ENCODE results near the gene ABCC8.
A peak's percentile ranks its signal among the peaks of the same experiment; 100 is the strongest.

The ABCC8 gene

DNA sequence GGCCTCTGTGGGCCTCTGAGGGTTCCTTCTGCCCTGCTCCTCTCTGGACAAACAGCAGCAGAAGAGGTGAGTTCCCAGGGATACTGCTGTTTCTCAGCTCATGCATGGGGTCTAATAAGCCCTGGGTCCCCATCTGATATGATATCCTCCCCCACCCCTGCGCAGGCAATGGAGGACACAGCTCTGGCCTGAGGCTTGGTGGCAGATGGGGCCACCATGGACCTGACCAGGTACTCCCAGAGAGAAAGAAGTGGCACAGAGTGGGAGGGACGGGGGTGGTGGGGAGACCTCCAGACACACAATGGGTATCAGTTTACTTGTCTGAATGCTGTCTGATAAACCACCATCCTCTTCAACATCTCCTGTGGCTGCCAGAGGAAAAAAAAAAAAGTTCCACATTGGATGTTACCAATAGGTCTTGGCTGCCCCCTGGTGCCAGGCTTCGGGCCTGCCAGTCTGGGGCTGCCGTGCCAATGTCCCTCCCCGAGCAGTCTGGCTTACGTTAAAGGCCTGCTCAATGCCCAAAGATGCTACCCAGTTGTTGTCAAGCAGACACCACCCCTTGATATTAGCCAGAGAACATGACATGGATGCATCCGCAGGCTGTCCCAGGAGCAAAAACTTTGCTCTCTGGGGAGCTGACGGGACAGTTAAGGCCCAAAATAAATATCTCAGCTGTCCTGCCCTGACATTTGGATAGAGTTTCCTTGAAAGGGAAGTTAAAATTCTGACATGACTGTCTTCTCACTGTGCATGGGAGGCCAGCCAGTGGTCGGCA lies 27.9 kb upstream of the ABCC8 start:
- DNase-seq = peak; percentile 87

DNA sequence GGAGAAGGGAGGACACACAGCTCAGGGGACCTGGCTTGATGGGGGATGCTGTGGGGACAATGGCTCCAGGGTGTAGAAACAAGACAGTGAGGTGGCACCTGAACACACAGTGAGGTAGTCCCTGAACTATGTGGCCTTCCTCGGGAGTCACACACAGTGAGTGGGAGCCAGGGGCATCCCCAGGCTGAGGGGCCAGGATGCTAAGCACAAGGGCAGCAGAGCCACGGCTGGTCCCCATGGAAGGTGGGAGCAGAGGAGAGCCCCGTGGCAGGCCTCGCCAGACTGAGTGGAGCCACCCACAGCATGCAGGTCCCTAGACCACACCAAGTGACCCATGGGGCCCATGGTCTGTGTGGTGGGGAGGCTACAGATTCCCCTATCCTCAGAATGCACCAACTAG lies 26.0 kb upstream of the ABCC8 start:
- DNase-seq = no peak

DNA sequence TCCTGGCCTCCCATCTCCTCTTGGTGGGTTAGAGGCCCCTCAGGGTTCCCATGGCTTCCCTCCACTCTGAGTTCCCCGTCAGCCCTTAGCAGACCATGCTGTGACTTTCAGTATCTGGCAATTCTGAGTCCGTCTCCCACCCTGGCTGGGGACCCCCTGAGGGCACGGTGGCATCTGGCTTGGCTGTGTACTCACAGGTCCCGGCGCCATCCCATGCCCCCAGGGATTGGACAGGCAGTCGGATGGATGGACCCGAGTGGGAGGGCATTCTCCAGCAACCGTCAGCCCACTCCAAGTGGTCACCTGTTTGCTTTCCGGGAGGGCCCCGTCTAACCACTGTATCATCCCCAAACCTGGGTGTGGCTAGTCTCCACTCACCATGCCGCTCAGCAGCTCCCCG lies 24.0 kb upstream of the ABCC8 start:
- no peak for DNase-seq

DNA sequence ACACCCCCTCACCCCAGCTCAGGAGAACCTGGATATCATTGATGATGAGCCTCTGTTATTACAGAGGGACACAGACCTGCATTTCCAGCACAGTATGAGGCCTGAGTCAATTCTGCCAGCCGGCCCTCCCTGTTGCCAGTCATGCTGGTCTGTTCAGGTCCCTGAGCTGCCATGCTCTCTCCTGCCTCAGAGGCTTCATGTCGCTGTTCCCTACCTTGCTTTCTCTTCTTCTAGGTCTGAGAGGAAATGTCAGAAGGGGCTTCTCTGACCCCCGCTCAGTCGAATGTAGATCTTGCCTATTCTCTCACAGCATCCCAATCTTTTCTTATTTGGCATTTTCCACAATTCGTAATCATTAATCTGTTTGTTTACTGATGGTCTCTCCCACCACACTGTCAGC lies 21.8 kb upstream of the ABCC8 start:
- no peak for DNase-seq

DNA sequence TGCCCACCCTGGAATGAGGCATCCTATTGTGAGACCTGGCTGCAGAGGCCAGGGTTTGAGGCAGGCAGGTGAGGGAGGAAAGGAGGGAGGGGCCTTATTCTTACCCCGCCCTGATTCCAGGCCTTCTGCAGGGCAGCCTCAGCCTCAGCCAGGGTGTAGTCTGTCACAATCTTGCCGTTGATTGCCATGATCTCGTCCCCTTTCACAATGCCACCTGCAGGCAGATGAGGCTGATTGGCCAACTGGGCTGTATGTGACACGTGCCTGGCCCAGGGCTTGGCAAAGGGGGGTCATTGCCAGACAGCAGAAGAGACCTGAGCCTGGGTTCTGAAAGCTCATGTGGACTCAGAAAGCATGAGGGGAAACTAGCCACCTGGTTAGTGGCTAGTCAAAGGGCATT lies 21.4 kb upstream of the ABCC8 start:
- DNase-seq = no peak

DNA sequence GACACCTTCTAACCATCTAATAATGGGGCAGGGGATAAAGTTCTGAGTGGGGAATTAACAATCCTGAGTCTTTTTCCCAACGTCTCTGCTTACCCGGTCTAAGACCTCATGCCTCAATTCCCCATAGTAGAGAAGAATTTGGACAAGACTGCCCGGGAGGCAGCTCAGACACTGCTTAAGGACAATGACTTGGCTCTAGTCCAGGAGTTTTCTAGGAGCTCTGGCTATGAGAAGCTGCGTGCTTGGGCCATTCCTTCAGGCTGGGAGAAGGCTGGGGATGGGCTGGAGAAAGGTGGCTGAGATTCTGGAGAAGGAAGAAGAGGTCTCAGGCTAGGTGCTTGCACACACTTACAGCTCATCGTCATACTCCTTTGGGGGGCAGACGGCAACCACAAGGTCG lies 19.8 kb upstream of the ABCC8 start:
- DNase-seq = no peak

DNA sequence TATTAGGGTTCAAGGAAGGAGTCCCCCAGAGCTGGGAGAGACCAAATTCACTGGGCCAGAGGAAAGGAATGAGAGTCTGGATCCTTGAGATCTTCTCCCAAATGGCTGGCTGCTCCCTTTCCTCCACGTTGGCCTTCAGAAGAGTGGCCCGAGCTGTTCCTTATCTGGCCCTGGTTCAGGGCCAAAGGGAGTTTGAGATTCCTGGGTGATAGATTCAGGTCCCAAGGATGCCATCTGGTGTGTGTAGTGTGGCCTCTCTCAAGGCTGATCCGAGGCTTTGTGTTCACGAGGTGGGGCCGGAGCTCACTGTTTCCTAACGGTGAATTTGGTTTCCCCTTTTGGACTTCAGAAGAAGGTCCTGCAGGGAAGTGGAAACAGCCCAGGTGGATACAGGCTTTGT lies 17.4 kb upstream of the ABCC8 start:
- DNase-seq = no peak

DNA sequence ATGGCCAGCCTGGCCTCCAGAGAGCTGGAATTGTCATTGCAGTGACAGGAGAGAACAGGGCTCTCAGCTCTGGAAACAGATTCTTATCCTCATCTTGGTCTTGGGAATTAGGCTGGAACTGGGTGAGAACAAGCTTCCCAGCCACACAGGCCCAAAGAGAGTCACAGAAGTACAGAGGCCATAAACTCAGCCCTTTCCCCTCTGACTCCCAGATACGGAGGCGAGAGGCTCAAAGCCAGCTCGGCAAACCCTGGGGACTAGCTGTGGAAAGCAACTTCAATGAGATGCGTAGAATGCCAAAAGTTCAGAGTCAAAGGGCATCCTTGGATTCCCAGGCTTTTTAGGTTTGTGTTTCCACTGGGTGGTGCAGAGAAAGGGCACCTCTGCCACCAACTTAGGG lies 14.3 kb upstream of the ABCC8 start:
- DNase-seq = no peak

DNA sequence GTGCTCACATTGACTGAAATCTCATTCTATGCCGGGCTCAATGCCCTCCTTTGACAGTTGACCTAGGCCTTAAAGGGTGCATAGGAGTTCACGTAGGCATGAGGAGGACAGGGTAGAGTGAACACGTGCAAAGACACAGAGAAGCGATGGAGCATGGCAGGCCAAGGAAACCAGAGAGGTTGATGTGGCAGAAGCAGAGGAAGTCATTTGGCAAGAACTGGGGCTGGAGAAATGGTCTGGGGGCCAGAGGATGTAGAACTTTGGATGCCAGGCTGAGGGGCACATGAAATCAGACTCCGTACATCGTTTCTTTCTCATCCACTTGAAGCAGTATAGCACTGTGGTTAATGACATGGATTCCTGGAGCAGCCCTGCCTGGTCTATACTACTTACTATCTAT lies 13.6 kb upstream of the ABCC8 start:
- no peak for DNase-seq

DNA sequence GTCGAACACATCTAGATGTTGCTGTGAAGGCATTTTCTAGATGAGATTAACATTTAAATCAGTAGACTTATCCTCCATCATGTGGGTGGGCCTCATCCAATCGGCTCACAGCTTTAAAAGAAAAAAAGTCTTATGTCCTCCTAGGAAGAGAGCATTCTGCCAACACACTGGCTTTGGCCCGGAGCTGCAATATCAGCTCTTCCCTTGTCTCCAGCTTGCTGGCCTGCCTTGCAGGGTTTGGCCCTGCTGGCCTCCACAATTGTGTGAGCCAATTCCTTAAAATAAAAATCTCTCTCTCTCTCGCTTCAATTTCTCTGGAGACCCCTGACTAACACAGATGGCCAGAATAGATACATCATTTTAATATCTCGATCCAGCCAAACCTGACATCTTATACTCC lies 13.1 kb upstream of the ABCC8 start:
- DNase-seq = no peak

DNA sequence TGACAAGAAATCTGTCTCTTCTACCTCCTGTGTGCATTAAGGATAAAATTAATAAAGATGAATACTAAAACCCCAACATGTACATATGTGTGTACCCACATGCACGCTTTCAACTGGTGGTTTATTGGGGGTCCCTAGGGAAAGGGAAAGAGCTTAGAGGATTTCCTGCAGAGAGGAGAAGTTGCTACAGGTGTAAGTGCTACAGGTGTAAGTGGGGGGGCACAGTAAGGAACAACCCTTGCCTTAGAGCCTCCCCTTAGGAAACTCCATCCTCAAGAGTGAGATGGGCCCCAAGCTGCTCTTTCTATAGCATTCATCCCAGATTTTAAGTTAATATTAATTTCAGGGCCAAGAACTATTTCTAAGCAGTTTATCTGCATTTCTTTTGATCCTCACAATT lies 11.9 kb upstream of the ABCC8 start:
- no peak for DNase-seq

DNA sequence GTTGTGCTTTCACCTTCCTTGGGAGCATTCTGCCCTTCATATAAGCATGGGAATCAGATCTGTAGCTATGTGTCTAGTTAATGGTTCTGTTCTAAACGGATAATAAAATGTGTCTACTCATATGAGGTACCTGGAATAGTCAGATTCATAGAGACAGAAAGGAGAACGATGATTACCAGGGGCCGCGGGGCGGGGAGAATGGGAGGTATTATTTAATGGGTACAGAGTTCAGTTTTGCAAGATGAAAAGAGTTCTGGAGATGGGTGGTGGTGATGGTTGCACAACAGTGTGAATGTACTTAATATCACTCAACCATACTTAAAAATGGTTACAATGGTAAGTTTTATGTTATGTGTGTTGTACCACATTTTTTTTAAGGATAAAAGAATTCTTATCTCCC lies 10.0 kb upstream of the ABCC8 start:
- no peak for DNase-seq

DNA sequence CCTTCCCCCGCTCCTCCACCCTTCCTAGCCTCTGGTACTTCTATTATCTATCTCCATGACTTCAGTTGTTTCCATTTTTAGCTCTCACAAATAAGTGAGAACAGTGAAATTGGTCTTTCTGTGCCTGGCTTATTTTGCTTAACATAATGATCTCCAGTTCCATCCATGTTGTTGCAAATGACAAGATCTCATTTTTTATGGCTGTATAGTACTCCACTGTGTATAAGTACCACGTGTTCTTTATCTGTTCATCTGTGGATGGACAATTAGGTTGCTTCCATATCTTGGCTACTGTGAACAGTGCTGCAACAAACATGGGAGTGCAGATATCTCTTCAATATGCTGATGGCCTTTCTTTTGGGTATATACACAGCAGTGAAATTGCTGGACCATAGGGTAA lies 6.9 kb upstream of the ABCC8 start:
- DNase-seq = no peak

DNA sequence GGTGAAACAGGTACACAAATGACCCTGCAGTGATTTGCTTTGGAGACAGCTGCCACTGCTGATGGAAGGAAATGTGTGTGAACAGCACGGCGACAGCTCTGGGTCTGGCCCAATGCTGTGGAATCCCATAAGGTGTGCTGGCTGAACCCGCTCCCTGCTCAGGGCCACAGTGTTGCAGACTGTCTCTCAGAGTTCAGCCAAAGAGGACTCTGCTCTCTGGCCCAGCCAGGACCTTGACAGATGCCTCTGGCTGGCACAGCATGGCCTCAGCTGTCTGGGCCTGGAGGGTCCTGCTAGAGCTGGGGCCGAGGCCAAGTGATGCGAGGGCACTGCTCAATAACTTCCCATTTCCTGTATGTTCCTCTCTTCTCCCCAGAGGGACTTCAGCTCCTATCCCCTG lies 5.3 kb upstream of the ABCC8 start:
- no peak for DNase-seq

DNA sequence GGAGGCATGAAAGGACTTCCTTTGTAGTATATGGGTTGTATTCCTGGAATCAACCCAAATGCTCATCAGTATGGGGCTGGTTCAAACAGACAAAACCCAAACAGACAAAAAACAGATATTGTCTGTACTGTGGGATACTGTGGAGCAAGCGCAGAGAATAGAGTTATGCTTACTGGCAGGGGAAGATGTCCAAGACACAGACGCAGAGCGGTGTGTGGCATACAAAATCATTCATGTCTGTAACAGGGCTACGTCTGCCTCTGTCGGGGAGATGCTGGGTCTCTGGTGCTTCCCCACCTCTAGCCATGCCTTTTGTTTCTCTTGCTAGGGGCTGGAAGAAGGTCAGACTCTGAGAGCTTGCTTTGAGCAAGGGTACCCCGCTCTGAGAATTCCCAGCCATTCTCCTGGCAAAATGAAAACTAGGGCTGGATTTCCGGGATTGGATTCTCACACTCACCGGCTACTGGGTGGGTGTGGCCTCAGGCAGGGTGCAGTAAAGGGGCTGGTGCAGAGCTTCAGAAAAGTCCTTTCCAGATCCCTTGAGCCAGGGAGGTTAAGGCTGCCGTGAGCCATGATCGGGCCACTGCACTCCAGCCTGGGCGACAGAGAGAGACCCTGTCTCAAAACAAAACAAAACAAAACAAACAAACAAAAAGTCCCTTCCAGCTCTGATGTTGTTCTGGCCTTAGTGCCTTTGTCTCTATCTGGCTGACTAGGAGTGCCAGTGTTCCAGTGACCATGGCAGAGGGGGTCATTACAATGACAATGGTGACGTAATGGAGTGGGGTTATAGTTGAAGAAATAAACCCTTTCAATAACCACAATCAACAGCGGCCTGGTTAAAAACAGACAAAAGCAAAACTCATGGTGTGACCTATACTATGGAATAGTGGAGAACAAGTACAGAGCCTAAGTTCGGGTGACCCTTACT lies 2.9 kb upstream of the ABCC8 start:
- DNase-seq = no peak

DNA sequence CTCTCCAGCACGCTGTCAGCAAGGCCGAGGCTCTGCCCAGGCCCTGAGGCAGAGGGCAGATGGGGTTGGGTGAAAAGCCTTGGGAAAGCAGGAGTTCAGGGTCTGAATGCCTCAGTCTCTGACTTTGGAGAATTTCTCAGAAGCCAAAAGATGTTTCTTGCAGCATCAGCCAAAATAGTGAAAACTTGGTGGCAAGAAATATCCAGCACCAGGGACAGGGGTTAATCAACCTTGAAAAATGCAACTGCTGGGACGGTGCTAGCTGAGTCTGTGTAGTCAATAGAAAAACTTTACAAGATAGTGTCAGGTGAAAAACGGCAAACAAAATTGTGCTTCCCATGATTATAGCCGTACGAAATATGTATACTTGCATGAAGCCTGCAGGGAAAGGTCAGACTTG lies 1.4 kb upstream of the ABCC8 start:
- no peak for DNase-seq

DNA sequence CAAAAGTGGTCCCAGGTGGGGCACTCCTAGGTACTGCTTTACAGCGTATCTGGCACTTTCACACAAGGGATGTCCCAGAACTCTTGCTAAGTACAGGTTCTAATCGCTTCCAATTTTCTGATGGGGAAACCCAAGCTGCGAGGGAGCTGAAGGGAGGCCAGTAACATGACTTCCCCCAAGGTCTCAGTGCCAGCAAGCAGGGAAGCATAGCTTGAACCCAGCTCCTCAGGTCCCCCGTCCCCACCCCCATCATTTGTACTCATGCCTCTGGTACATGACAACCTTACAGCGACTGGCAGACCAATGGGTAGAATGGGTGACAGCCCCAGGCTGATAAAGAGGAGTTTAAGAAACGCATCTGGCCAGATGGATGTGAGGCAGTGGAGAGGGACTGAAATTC lies 716 bp upstream of the ABCC8 start:
- no peak for DNase-seq

DNA sequence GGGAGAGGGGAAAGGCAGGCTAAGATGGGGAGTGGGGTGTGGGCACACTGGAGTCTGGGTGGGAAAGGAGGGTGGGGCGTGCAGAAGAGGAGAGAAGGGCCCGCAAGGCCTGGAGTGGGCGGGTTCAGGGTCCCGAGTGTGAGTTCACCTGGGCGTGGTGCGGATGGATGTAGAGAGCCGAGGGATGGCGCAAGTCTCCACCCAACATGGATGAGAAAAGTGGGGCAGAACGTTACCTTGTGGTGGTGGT lies 364 bp upstream of the ABCC8 start:
- DNase-seq = no peak

DNA sequence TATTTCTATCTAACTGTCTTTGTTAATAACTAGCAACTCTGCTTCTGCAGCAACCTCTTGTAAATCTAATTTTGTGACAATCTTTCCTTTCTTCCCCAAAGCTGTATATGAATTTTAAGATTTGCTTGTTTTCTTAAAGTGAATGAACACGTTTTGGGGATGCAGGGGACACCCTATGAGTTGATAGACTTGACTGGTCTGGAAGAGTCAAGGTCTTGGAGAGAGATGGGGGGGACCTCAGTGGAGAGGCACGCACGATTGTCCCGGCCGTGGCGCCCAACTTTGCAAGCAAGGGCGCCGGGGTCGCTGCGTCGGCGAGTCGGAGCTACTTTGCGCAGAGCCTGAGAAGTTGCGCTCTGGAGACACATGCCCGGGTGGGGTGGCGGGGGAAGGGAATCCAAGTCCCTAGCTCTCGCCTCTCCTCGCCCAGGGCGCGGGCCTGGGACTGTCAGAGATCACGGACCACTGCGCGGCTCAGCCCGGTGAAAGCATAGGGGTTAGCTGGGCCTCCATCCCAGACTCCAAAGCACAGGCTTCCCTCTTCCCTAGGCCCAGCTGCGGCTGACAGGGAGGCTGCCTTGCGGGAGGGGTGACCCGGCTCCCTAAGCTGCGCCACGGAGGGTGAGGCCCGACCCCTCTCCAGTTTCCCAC lies 854 bp downstream of the ABCC8 start:
- DNase-seq = peak in 1 of 2 donors; percentile 4

DNA sequence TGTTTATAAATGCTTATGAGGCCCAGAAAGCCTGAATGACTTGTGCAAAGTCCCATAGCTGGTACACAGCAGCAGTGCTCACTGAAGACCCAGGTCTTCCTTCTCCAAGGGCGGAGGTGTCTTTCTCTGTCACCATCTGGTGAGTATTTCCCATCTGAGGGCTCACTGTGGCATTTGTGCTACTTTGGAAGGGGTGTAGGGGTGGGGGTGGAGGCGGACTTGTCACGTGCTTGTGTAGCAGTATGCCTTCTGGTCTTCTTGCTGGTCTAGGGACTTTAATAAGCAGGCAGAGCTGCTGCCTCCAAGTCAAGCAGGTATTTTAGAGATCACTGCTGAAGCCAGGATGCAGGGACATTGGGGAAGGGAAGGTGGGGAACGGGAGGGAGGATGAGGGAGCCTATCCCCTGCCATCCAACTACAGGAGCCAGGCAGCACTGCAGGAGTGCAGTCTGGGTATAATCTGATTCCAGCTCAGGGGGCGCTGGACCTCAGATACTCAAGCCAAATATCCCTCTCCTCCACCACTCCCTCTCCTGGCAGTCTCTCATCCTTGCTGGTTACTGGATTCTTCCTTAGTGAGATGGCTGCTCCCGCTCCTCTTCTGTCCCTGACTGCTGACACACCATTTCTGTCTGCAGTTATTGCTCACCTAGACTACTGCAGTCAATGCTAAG lies 3.4 kb downstream of the ABCC8 start:
- DNase-seq = no peak

DNA sequence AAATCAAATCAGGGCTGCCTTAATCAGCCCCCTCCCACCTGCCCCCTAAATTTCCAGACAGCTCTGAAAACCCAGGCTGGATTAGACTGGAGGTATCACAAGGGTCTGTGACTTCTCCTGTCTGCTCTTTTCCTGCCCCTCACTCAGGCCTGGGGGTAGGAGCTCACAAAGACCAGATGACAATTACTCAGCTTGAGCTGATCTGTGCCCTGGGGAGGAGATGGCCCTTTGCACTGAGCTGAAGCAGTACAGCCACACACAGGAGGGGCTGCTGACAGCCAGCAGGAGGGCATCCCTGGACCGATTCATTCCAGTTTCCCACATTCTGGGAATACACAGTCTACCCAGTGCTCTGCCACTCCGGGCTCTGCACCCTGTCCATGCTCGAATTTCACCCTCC lies 4.2 kb downstream of the ABCC8 start:
- no peak for DNase-seq

DNA sequence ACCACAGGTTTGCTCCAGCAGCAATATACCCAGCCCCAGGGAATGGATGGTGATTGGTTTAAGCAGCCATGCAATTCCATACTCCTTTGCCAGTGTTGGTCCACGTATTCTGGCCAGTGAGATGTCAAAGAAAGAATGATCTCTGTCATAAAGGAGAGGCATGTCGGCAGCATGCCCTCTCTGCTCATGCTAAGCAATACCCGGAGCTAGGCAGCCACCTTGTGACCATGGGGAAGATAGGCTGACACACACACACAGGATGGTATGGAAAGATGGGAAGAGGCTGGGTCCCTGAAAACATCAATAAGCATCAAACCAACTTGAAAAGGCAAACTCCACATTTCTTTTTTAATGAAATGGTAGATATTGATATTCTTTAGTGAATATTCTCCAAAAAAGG lies 5.1 kb downstream of the ABCC8 start:
- no peak for DNase-seq

DNA sequence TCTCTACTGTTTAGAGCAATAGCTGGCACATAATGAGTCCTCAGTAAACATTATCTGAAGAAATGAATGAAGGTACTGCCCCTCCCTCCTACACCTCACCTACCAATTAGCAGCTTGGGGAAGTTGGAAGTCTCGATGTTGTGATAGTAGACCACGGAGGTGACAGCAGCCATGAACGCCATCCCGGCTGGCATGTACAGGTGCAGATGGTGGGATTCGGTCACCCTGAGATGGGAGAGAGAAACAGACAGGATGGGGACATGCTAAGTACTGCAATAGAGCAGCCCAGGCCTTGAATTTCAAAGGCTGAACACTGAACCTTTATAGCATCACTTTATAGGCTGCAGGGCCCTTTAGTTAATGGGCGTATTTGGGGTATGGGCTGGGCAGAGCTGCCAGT lies 6.6 kb downstream of the ABCC8 start:
- DNase-seq = no peak

DNA sequence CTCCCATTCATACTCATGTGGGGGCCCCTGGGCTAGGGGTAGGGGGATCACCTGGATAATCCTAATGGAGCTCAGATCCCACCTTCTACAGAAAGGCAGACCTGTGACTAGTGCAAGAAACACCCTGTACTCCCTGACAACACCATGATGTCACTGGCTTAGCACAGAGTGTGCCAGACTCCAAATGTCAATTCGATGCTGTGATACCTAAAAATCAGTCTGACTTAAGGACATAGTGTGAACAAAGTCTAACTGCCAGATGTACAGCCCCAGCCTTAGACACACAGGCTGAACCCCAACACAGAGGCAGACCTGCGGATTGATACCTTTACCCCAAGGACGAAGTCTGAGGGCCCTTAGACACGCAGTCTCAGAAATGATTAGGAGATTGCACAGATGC lies 8.5 kb downstream of the ABCC8 start:
- no peak for DNase-seq
